Measurements from ENCODE around the gene TNFRSF9. TPM values are rescaled to one million over a fixed set of nuclear protein-coding genes. Genes with fewer than 3 reads are reported as not detected.
"Not testable (repeated sequence)": the region's sequence is repeated elsewhere in the genome, so short reads cannot be mapped to it uniquely, and the experiment has no call there.

The TNFRSF9 gene
- total RNA-seq, 2 experiments from 2014 or later = 2.7 to 3.2 TPM

GRCh38 chr1:7927061-7927460 is 13.6 kb downstream of the TNFRSF9 start:
- H3K4me3 Mint-ChIP-seq; H3K27ac Mint-ChIP-seq; POLR2A ChIA-PET; H3K27me3 Mint-ChIP-seq; DNase-seq; H3K36me3 Mint-ChIP-seq; ATAC-seq (ENCODE audit: low read depth); H3K9me3 Mint-ChIP-seq: not testable (repeated sequence)
- H3K4me1 Mint-ChIP-seq = peaks cover 22% of the 10 kb centered on the region

GRCh38 chr1:7922301-7922700 is 18.3 kb downstream of the TNFRSF9 start:
- Mint-ChIP-seq H3K4me1 (peaks cover 11% of the 10 kb centered on the region), H3K4me3 (no peak overlapping the region), H3K9me3 (peaks cover 1% of the 10 kb centered on the region), H3K27me3 (peaks cover 2% of the 10 kb centered on the region), H3K36me3 (peaks cover 1% of the 10 kb centered on the region), H3K27ac (no peak overlapping the region)
- POLR2A ChIA-PET = interaction anchor here (0.7 kb wide), 1 partner anchor 155 kb away, joined by 3 read pairs; no protein-coding TSS in a partner anchor
- DNase-seq = no peak
- no peak for ATAC-seq (ENCODE audit: low read depth)

- H3K9me3 Mint-ChIP-seq = peaks cover 1% of the 10 kb centered on the region
- DNase-seq = no peak
- ATAC-seq (ENCODE audit: low read depth) = no peak
- H3K36me3 Mint-ChIP-seq = peaks cover 1% of the 10 kb centered on the region
- H3K4me1 Mint-ChIP-seq = peaks cover 11% of the 10 kb centered on the region
- POLR2A ChIA-PET = interaction anchor here (1.2 kb wide), 1 partner anchor 40 kb away, joined by 5 read pairs; the partner anchor contains the start of gene PARK7
- H3K4me3 Mint-ChIP-seq = no peak overlapping the region
- H3K27me3 Mint-ChIP-seq = peaks cover 2% of the 10 kb centered on the region
- H3K27ac Mint-ChIP-seq = no peak overlapping the region
These were observed 18.8 kb downstream of the TNFRSF9 start for GRCh38 chr1:7921796-7922195.

GRCh38 chr1:7919880-7920279 is 20.8 kb downstream of the TNFRSF9 start:
- Mint-ChIP-seq H3K9me3 (peaks cover 1% of the 10 kb centered on the region), H3K4me1 (peaks cover 16% of the 10 kb centered on the region), H3K36me3 (peaks cover 1% of the 10 kb centered on the region), H3K27ac (no peak overlapping the region), H3K27me3 (no peaks in the 10 kb centered on the region), H3K4me3 (no peak overlapping the region)
- ATAC-seq (ENCODE audit: low read depth) (no peak), DNase-seq (no peak)
- POLR2A ChIA-PET = interaction anchor here (0.9 kb wide), 1 partner anchor 41 kb away, joined by 3 read pairs; no protein-coding TSS in a partner anchor

GRCh38 chr1:7917971-7918370 is 22.7 kb downstream of the TNFRSF9 start:
- DNase-seq; H3K36me3 Mint-ChIP-seq; H3K9me3 Mint-ChIP-seq; ATAC-seq (ENCODE audit: low read depth); H3K27me3 Mint-ChIP-seq; H3K27ac Mint-ChIP-seq; H3K4me3 Mint-ChIP-seq; POLR2A ChIA-PET: not testable (repeated sequence)
- H3K4me1 Mint-ChIP-seq = peaks cover 25% of the 10 kb centered on the region

- ATAC-seq (ENCODE audit: low read depth) (no peak), DNase-seq (no peak)
- no peaks in the 10 kb centered on the region for H3K27me3 Mint-ChIP-seq
- no peaks in the 10 kb centered on the region for H3K9me3 Mint-ChIP-seq
- no peak overlapping the region for H3K27ac Mint-ChIP-seq
- H3K4me3 Mint-ChIP-seq = no peak overlapping the region
- H3K36me3 Mint-ChIP-seq = no peaks in the 10 kb centered on the region
- POLR2A ChIA-PET = interaction anchor here (0.9 to 1.4 kb wide), 2 partner anchors 15 to 135 kb away, joined by 3 to 4 read pairs; no protein-coding TSS in a partner anchor
- H3K4me1 Mint-ChIP-seq = peaks cover 24% of the 10 kb centered on the region
These were observed 24.2 kb downstream of the TNFRSF9 start for GRCh38 chr1:7916501-7916830.

- Mint-ChIP-seq H3K36me3 (no peaks in the 10 kb centered on the region), H3K9me3 (no peaks in the 10 kb centered on the region), H3K4me1 (peaks cover 24% of the 10 kb centered on the region), H3K27me3 (no peaks in the 10 kb centered on the region), H3K27ac (peak overlapping the region; percentile 74), H3K4me3 (peak overlapping the region; percentile 39)
- ATAC-seq (ENCODE audit: low read depth) (no peak), DNase-seq (no peak)
- POLR2A ChIA-PET = interaction anchor here (0.9 to 1.4 kb wide), 2 partner anchors 15 to 134 kb away, joined by 3 to 4 read pairs; no protein-coding TSS in a partner anchor
These were observed 24.7 kb downstream of the TNFRSF9 start for GRCh38 chr1:7915826-7916500.

GRCh38 chr1:7912743-7913557 is 27.7 kb downstream of the TNFRSF9 start:
- Mint-ChIP-seq H3K27me3 (no peaks in the 10 kb centered on the region), H3K36me3 (no peaks in the 10 kb centered on the region), H3K4me3 (peak overlapping the region; percentile 72), H3K27ac (peak overlapping the region; percentile 75), H3K4me1 (peaks cover 18% of the 10 kb centered on the region), H3K9me3 (no peaks in the 10 kb centered on the region)
- POLR2A ChIA-PET = interaction anchor here (0.6 kb wide), 1 partner anchor 92 kb away, joined by 3 read pairs; no protein-coding TSS in a partner anchor
- DNase-seq = no peak
- ATAC-seq (ENCODE audit: low read depth) = peak; percentile 42

- Mint-ChIP-seq H3K9me3 (no peaks in the 10 kb centered on the region), H3K27ac (no peak overlapping the region), H3K4me1 (peaks cover 18% of the 10 kb centered on the region), H3K27me3 (no peaks in the 10 kb centered on the region), H3K4me3 (no peak overlapping the region), H3K36me3 (no peaks in the 10 kb centered on the region)
- ATAC-seq (ENCODE audit: low read depth) (no peak), DNase-seq (no peak)
- POLR2A ChIA-PET = interaction anchor here (0.6 kb wide), 1 partner anchor 91 kb away, joined by 3 read pairs; no protein-coding TSS in a partner anchor
These were observed 28.5 kb downstream of the TNFRSF9 start for GRCh38 chr1:7912145-7912544.

GRCh38 chr1:7905262-7905661 is 35.4 kb downstream of the TNFRSF9 start:
- Mint-ChIP-seq H3K4me1 (peaks cover 7% of the 10 kb centered on the region), H3K36me3 (no peaks in the 10 kb centered on the region), H3K9me3 (no peaks in the 10 kb centered on the region), H3K27ac (no peak overlapping the region), H3K4me3 (no peak overlapping the region), H3K27me3 (peaks cover 6% of the 10 kb centered on the region)
- DNase-seq = no peak
- ATAC-seq (ENCODE audit: low read depth) = no peak
- POLR2A ChIA-PET = interaction anchor here (0.9 kb wide), 1 partner anchor 57 kb away, joined by 3 read pairs; no protein-coding TSS in a partner anchor

GRCh38 chr1:7902478-7903085 is 38.1 kb downstream of the TNFRSF9 start:
- peak overlapping the region; percentile 69 for H3K4me3 Mint-ChIP-seq
- DNase-seq = peak; percentile 59
- peaks cover 16% of the 10 kb centered on the region for H3K4me1 Mint-ChIP-seq
- no peaks in the 10 kb centered on the region for H3K36me3 Mint-ChIP-seq
- POLR2A ChIA-PET = interaction anchor here (0.7 kb wide), 1 partner anchor 235 kb away, joined by 3 read pairs; no protein-coding TSS in a partner anchor
- H3K27ac Mint-ChIP-seq = no peak overlapping the region
- peaks cover 6% of the 10 kb centered on the region for H3K27me3 Mint-ChIP-seq
- ATAC-seq (ENCODE audit: low read depth) = peak; percentile 61
- H3K9me3 Mint-ChIP-seq = no peaks in the 10 kb centered on the region

- Mint-ChIP-seq H3K9me3 (no peaks in the 10 kb centered on the region), H3K27ac (peak overlapping the region; percentile 11), H3K36me3 (no peaks in the 10 kb centered on the region), H3K27me3 (peaks cover 6% of the 10 kb centered on the region), H3K4me1 (peaks cover 15% of the 10 kb centered on the region), H3K4me3 (no peak overlapping the region)
- DNase-seq (no peak), ATAC-seq (ENCODE audit: low read depth) (peak; percentile 39)
- POLR2A ChIA-PET = no interaction called here
These were observed 40.9 kb downstream of the TNFRSF9 start for GRCh38 chr1:7899741-7900140.

GRCh38 chr1:7898962-7899361 is 41.7 kb downstream of the TNFRSF9 start:
- POLR2A ChIA-PET = no interaction called here
- peaks cover 15% of the 10 kb centered on the region for H3K4me1 Mint-ChIP-seq
- DNase-seq = no peak
- H3K27me3 Mint-ChIP-seq = peaks cover 6% of the 10 kb centered on the region
- ATAC-seq (ENCODE audit: low read depth) = no peak
- no peak overlapping the region for H3K27ac Mint-ChIP-seq
- no peaks in the 10 kb centered on the region for H3K9me3 Mint-ChIP-seq
- H3K4me3 Mint-ChIP-seq = no peak overlapping the region
- H3K36me3 Mint-ChIP-seq = no peaks in the 10 kb centered on the region

All from activated naive CD8-positive, alpha-beta T cell treated with anti-CD3 and anti-CD28 coated beads, Interleukin-2, amount 10 ng/mL, durations not matched to agents 7 days and 5 days (primary cell).